Lower lobe of right lung (tissue), 2 donors: ENCODE measurements around the gene SLC39A13. TPM values are rescaled to one million over a fixed set of nuclear protein-coding genes. Genes with fewer than 3 reads are reported as not detected.

Experiments used
- ATAC-seq, 2 donors: fragments of 200-7000 bp; cut with Tn5 transposase; one replicate each; pipeline ENCODE4 v1.9.1; 2020 to 2022; ENCODE audit warnings: mild to moderate bottlenecking in 2 of 2, moderate library complexity in 2 of 2
- DNase-seq: peaks from one replicate; pipeline ENCODE4 v3.0.0-alpha.2; 2020
- H3K27ac ChIP-seq: fragments of 200-600 bp; one replicate; pipeline ENCODE4 v1.8.0; 2022
- H3K27me3 ChIP-seq: fragments of 200-600 bp; one replicate; pipeline ENCODE4 v1.8.0; 2022; ENCODE audit warnings: low read depth
- H3K36me3 ChIP-seq: fragments of 200-600 bp; one replicate; pipeline ENCODE4 v1.8.0; 2022; ENCODE audit warnings: mild to moderate bottlenecking
- H3K4me1 ChIP-seq: fragments of 200-600 bp; one replicate; pipeline ENCODE4 v1.8.0; 2022
- H3K4me3 ChIP-seq: fragments of 200-600 bp; one replicate; pipeline ENCODE4 v1.8.0; 2022; ENCODE audit warnings: mild to moderate bottlenecking
- H3K9me3 ChIP-seq: fragments of 200-600 bp; one replicate; pipeline ENCODE4 v1.8.0; 2022
- intact Hi-C: fragments of 100-400 bp; cut with DNase I; formaldehyde crosslinking; loops from one replicate; pipeline ENCODE4 v1.11.0; 2022
- total RNA-seq: library from RNA; stranded (reverse); fragmentation: NEBNext Ultra II Directional; extraction: Animal tissue kit (Norgen Biotek cat#: 25700); gene quantifications from one replicate; pipeline ENCODE4 v1.2.1, GENCODE V29; 2021
- TF ChIP-seq, protein P1 (sequence below): fragments of 200-600 bp; IDR thresholded peaks from one replicate; pipeline ENCODE4 v1.8.0; 2022; ENCODE audit warnings: antibody characterized with exemption, mild to moderate bottlenecking
- donor health status: DM: no; HTN: yes; CAD: no; lungs with severe emphysema.

SLC39A13 gene
- total RNA-seq, 1 donor from 2014 or later, result 48.0 TPM

DNA sequence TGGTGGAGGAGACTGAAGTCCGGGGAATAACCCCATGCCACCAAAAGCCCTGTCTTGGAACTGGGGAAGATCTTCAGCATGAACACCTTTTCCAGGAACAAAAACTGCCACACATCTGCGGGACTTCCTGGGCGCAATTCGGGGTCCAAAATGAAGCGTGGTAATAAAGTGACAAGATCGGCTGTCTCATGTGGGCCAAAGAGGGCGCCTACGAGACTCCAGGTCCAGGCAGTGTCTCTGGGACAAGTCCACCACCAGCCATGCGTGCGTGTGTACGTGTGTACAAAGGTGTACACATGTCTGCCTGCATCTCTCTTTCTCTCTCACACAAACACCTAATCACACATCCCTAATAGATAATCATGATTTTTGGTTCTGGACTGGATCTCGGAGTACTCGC lies 47.0 kb upstream of the SLC39A13 start:
- H3K27me3 ChIP-seq, result no peaks in the 10 kb centered on the region
- no peak for ATAC-seq
- intact Hi-C loops, result no loop called here
- DNase-seq, result no peak
- peaks cover 7% of the 10 kb centered on the region for H3K4me1 ChIP-seq
- H3K27ac ChIP-seq, result no peak overlapping the region
- H3K9me3 ChIP-seq, result no peaks in the 10 kb centered on the region
- no peak overlapping the region for H3K4me3 ChIP-seq
- TF ChIP-seq, protein P1, sequence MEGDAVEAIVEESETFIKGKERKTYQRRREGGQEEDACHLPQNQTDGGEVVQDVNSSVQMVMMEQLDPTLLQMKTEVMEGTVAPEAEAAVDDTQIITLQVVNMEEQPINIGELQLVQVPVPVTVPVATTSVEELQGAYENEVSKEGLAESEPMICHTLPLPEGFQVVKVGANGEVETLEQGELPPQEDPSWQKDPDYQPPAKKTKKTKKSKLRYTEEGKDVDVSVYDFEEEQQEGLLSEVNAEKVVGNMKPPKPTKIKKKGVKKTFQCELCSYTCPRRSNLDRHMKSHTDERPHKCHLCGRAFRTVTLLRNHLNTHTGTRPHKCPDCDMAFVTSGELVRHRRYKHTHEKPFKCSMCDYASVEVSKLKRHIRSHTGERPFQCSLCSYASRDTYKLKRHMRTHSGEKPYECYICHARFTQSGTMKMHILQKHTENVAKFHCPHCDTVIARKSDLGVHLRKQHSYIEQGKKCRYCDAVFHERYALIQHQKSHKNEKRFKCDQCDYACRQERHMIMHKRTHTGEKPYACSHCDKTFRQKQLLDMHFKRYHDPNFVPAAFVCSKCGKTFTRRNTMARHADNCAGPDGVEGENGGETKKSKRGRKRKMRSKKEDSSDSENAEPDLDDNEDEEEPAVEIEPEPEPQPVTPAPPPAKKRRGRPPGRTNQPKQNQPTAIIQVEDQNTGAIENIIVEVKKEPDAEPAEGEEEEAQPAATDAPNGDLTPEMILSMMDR, result no peak
- H3K36me3 ChIP-seq, result no peaks in the 10 kb centered on the region

- Histone ChIP-seq H3K27me3 (no peaks in the 10 kb centered on the region), H3K4me1 (no peaks in the 10 kb centered on the region), H3K27ac (no peak overlapping the region), H3K36me3 (peaks cover 6% of the 10 kb centered on the region), H3K4me3 (no peak overlapping the region), H3K9me3 (no peaks in the 10 kb centered on the region)
- intact Hi-C loops, result no loop called here
- DNase-seq (no peak), ATAC-seq (no peak)
- TF ChIP-seq, protein P1, result no peak
These were observed 42.3 kb upstream of the SLC39A13 start for GRCh38 chr11:47366020-47366490.

DNA sequence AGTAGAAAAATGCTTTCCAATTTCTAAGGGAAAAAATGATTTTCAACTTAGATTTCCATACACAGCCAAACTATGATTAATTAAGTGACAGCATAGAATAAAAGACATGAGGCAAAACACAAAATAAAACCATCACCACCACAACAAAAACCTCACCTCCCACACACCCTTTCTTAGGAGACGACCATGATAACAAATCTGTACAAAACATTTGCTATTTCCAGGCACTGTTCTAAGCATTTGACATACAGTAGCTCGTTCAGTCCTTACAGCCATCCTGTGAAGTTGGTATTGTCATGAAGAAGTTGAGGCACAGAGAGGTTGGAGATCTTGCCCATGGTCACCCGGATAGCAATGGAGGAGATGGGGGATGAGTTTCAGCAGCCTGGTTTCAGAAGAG lies 38.7 kb upstream of the SLC39A13 start:
- Histone ChIP-seq H3K4me3 (no peak overlapping the region), H3K36me3 (peaks cover 16% of the 10 kb centered on the region), H3K4me1 (peaks cover 14% of the 10 kb centered on the region), H3K9me3 (no peaks in the 10 kb centered on the region), H3K27me3 (no peaks in the 10 kb centered on the region), H3K27ac (no peak overlapping the region)
- intact Hi-C loops, result no loop called here
- DNase-seq, result no peak
- no peak for ATAC-seq
- TF ChIP-seq, protein P1, result no peak

DNA sequence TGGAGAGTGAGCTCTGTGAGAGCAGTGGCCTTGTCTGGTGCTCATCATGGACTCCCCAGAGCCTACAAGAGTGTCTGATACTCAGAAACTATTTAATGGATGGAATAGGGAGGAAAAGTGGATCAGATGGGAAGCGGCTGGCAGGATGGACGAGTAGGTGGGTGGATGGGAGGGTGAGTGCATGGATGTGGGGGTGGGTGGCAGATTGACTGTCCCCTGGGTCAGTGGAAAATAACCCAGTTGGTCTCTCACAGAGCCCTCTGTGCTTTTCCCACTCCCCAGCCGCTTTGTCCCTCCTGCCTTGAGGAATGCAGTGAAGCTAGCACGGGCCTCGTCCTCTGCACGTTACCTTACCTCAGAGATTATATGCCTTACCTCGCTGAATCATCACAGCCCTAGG lies 36.0 kb upstream of the SLC39A13 start:
- Histone ChIP-seq H3K4me3 (no peak overlapping the region), H3K27ac (no peak overlapping the region), H3K9me3 (no peaks in the 10 kb centered on the region), H3K27me3 (no peaks in the 10 kb centered on the region), H3K36me3 (peaks cover 13% of the 10 kb centered on the region), H3K4me1 (peaks cover 14% of the 10 kb centered on the region)
- intact Hi-C loops, result no loop called here
- no peak for DNase-seq
- TF ChIP-seq, protein P1, result no peak
- no peak for ATAC-seq

- DNase-seq, result peak; percentile 90
- intact Hi-C loops, result no loop called here
- H3K36me3 ChIP-seq, result peaks cover 13% of the 10 kb centered on the region
- no peaks in the 10 kb centered on the region for H3K9me3 ChIP-seq
- TF ChIP-seq, protein P1, result peak; percentile 98
- no peaks in the 10 kb centered on the region for H3K27me3 ChIP-seq
- peak; percentile 75 to 84 for ATAC-seq
- peak overlapping the region; percentile 51 for H3K27ac ChIP-seq
- H3K4me3 ChIP-seq, result peak overlapping the region; percentile 58
- peaks cover 14% of the 10 kb centered on the region for H3K4me1 ChIP-seq
These were observed 34.3 kb upstream of the SLC39A13 start for GRCh38 chr11:47373876-47374719.
